HCT116 (cell line): Measurements from ENCODE around the gene GDF10. TPM values are rescaled to one million over a fixed set of nuclear protein-coding genes. Genes with fewer than 3 reads are reported as not detected.

Source experiments
- ATAC-seq: fragments of 200-7000 bp; cut with Tn5 transposase; 2 replicates; pipeline ENCODE4 v1.9.1; 2020; ENCODE audit warnings: mild to moderate bottlenecking, moderate library complexity
- BruUV-seq: library from RNA; stranded (reverse); fragments of 400-500 nt; replicated peaks from 2 replicates; lab custom pipeline; 2021; lab: Mats Ljungman, UMichigan
- CTCF ChIA-PET: fragments of 300-600 bp; sonication (Branson Sonifier 250); formaldehyde crosslinking; loops from one replicate; lab custom pipeline; 2021; ENCODE audit warnings: antibody characterized with exemption; lab: Charles Lee
- POLR2A ChIA-PET: fragments of 300-600, 350-600 bp; sonication (Branson Sonifier 250); formaldehyde crosslinking; loops from one replicate; lab custom pipeline; 2021; ENCODE audit warnings: antibody characterized with exemption; lab: Charles Lee
- RAD21 ChIA-PET, 2 experiments: fragments of 300-600 bp; sonication (Branson Sonifier 250); formaldehyde crosslinking; loops; one replicate each; lab custom pipeline; 2023; ENCODE audit warnings: low total read pairs in 2 of 2; ENCODE audit not compliant: uncharacterized antibody in 2 of 2, unreplicated experiment in 2 of 2, low non-redundant PET in 1 of 2; lab: Charles Lee
- DNase-seq: peaks from one replicate; pipeline ENCODE4 v3.0.0-alpha.2; 2010; ENCODE audit warnings: low read depth, low spot score
- H2AFZ ChIP-seq: fragments of 200-600 bp; shearing (Covaris generic), sonication (generic); 2 replicates; pipeline ENCODE4 v1.6.1; 2017; ENCODE audit warnings: low read depth, mixed run types, mixed read lengths, antibody characterized with exemption, low read length; ENCODE audit not compliant: poor library complexity, severe bottlenecking
- H3K27ac ChIP-seq: 2 replicates; pipeline ENCODE4 v1.5.1; 2012; ENCODE audit warnings: low read depth, low read length
- H3K27me3 ChIP-seq: fragments of 200-600 bp; sonication (generic); 2 replicates; pipeline ENCODE4 v1.6.1; 2016; ENCODE audit warnings: mixed run types, low read length, mixed read lengths; ENCODE audit not compliant: insufficient read depth
- H3K36me3 ChIP-seq, 2 experiments: fragments of 200-500 bp in 1 of 2; fragments of 200-600 bp in 1 of 2; sonication (Bioruptor generic) in 1 of 2; sonication (generic) in 1 of 2; 2 replicates each; pipeline versions ENCODE4 v1.5.1 to v1.6.1; 2014 to 2016; ENCODE audit warnings: low read length in 2 of 2, inconsistent platforms in 1 of 2, mixed read lengths in 1 of 2, mixed run types in 1 of 2; ENCODE audit not compliant: insufficient read depth in 2 of 2, control insufficient read depth in 1 of 2
- H3K4me1 ChIP-seq, 2 experiments: fragments of 200-600 bp in 1 of 2; sonication (generic) in 1 of 2; 2 replicates each; pipeline versions ENCODE4 v1.5.1 to v1.6.1; 2012 to 2017; ENCODE audit warnings: low read length in 2 of 2, inconsistent platforms in 1 of 2, mild to moderate bottlenecking in 1 of 2, mixed read lengths in 1 of 2, mixed run types in 1 of 2, moderate library complexity in 1 of 2; ENCODE audit not compliant: insufficient read depth in 2 of 2, control insufficient read depth in 1 of 2
- H3K4me2 ChIP-seq: fragments of 200-600 bp; sonication (generic); 2 replicates; pipeline ENCODE4 v1.6.1; 2017; ENCODE audit warnings: mixed run types, low read length, mixed read lengths
- H3K4me3 ChIP-seq, 2 experiments: fragments of 200-600 bp in 1 of 2; sonication (generic) in 1 of 2; replicated peaks in 1 of 2; 2 replicates each; pipeline ENCODE4 v1.5.1; 2011 to 2016; ENCODE audit warnings: low read length in 2 of 2, control low read depth in 1 of 2, low read depth in 1 of 2, mild to moderate bottlenecking in 1 of 2, mixed read lengths in 1 of 2, mixed run types in 1 of 2
- H3K79me2 ChIP-seq: fragments of 200-600 bp; sonication (generic); 2 replicates; pipeline ENCODE4 v1.6.1; 2017; ENCODE audit warnings: mild to moderate bottlenecking, mixed run types, low read length, moderate library complexity, mixed read lengths; ENCODE audit not compliant: insufficient read depth
- H3K9ac ChIP-seq: fragments of 200-600 bp; sonication (generic); 2 replicates; pipeline ENCODE4 v1.6.1; 2016; ENCODE audit warnings: low read length, mixed read lengths
- H3K9me2 ChIP-seq: fragments of 200-600 bp; sonication (generic), shearing (Covaris generic); 2 replicates; pipeline ENCODE4 v1.6.1; 2017; ENCODE audit warnings: mixed run types, mild to moderate bottlenecking, moderate library complexity; ENCODE audit not compliant: insufficient read depth
- H3K9me3 ChIP-seq, 2 experiments: fragments of 200-500 bp in 1 of 2; fragments of 200-600 bp in 1 of 2; sonication (Bioruptor generic) in 1 of 2; sonication (generic) in 1 of 2; 2 replicates each; pipeline ENCODE4 v1.6.1; 2014 to 2017; ENCODE audit warnings: low read length in 2 of 2, mixed read lengths in 2 of 2, inconsistent platforms in 1 of 2, low read depth in 1 of 2, mild to moderate bottlenecking in 1 of 2, mixed run types in 1 of 2, moderate library complexity in 1 of 2; ENCODE audit not compliant: control insufficient read depth in 1 of 2, insufficient read depth in 1 of 2
- H4K20me1 ChIP-seq: fragments of 200-600 bp; sonication (generic), shearing (Covaris generic); 2 replicates; pipeline ENCODE4 v1.6.1; 2017; ENCODE audit warnings: mixed run types, mild to moderate bottlenecking, moderate library complexity; ENCODE audit not compliant: insufficient read depth
- ATF3 ChIP-seq: IDR thresholded peaks from 2 replicates; pipeline ENCODE4 v1.6.1; 2012
- EZH2phosphoT487 ChIP-seq: fragments of 200-600 bp; IDR thresholded peaks from 2 replicates; pipeline ENCODE4 v1.6.1; 2018; ENCODE audit warnings: antibody characterized with exemption, borderline replicate concordance
- FOSL1 ChIP-seq: IDR thresholded peaks from 2 replicates; pipeline ENCODE4 v1.6.1; 2012; ENCODE audit warnings: low read depth
- JUND ChIP-seq: IDR thresholded peaks from 2 replicates; pipeline ENCODE4 v1.6.1; 2012
- MAX ChIP-seq: IDR thresholded peaks from 2 replicates; pipeline ENCODE4 v1.6.1; 2012
- REST ChIP-seq: IDR thresholded peaks from 2 replicates; pipeline ENCODE4 v1.6.1; 2012; ENCODE audit warnings: low read depth
- SIN3A ChIP-seq: IDR thresholded peaks from 2 replicates; pipeline ENCODE4 v1.6.1; 2012; ENCODE audit warnings: low read depth
- YY1 ChIP-seq: IDR thresholded peaks from 2 replicates; pipeline ENCODE4 v1.6.1; 2011; ENCODE audit warnings: low read length, low read depth, moderate library complexity, mild to moderate bottlenecking; ENCODE audit not compliant: insufficient replicate concordance; ENCODE audit errors: extremely low read depth
- ZNF274 ChIP-seq: fragments of 200-500 bp; sonication (Bioruptor generic); IDR thresholded peaks from 2 replicates; pipeline ENCODE4 v1.6.1; 2014; ENCODE audit warnings: mild to moderate bottlenecking, low read depth, low read length, inconsistent platforms
- intact Hi-C: fragments of 100-400 bp; cut with micrococcal nuclease; formaldehyde crosslinking; loops from 2 replicates; pipeline ENCODE4 v1.10.0; 2022
- total RNA-seq: library from RNA; stranded (reverse); gene quantifications from one replicate; pipeline ENCODE4 v1.2.1, GENCODE V29; 2021; ENCODE audit not compliant: unreplicated experiment

GDF10 gene
- total RNA-seq, 1 experiment from 2014 or later: not detected

GRCh38 chr10:47321521-47322195, 21.7 kb downstream of the GDF10 start:
- TF ChIP-seq SIN3A: no peak
- TF ChIP-seq ATF3: no peak
- TF ChIP-seq EZH2phosphoT487: no peak
- no peak for TF ChIP-seq FOSL1
- no peak for TF ChIP-seq YY1
- TF ChIP-seq JUND: no peak
- no peak for TF ChIP-seq MAX
- TF ChIP-seq ZNF274: no peak
- TF ChIP-seq REST: no peak
- BruUV-seq: no TSS peak
- Histone ChIP-seq H3K4me3 (no peak overlapping the region), H3K4me2 (no peak overlapping the region), H3K9ac (no peak overlapping the region), H3K9me3 (no peaks in the 10 kb centered on the region), H3K27ac (no peak overlapping the region), H3K79me2 (no peaks in the 10 kb centered on the region), H4K20me1 (no peaks in the 10 kb centered on the region), H3K4me1 (peaks cover 4 to 13% of the 10 kb centered on the region in 2 experiments; a peak in 2 of 4 replicates), H2AFZ (no peak overlapping the region), H3K9me2 (no peaks in the 10 kb centered on the region), H3K36me3 (no peaks in the 10 kb centered on the region), H3K27me3 (no peaks in the 10 kb centered on the region)
- intact Hi-C loops: no loop called here
- ChIA-PET RAD21 (no interaction called here), CTCF (interaction anchor here (2.1 kb wide), 1 partner anchor 19 kb away, joined by 6 read pairs; no protein-coding TSS in a partner anchor), POLR2A (no interaction called here)
- ATAC-seq (no peak), DNase-seq (no peak)
